Measurements from ENCODE around the gene TNFSF13.

The TNFSF13 gene

GRCh38 chr17:7576432-7576937 lies 17.9 kb downstream of the TNFSF13 start:
- Mint-ChIP-seq H3K4me3 (peak overlapping the region; percentile 95), H3K27me3 (no peaks in the 10 kb centered on the region), H3K36me3 (ENCODE audit: low read depth) (peaks cover 91% of the 10 kb centered on the region), H3K27ac (peak overlapping the region; percentile 99), H3K9me3 (no peaks in the 10 kb centered on the region), H3K4me1 (ENCODE audit: low read depth) (peaks cover 90% of the 10 kb centered on the region)

GRCh38 chr17:7577327-7578199 lies 19.0 kb downstream of the TNFSF13 start:
- no peaks in the 10 kb centered on the region for H3K9me3 Mint-ChIP-seq
- peaks cover 90% of the 10 kb centered on the region for H3K36me3 Mint-ChIP-seq (ENCODE audit: low read depth)
- peak overlapping the region; percentile 99 for H3K27ac Mint-ChIP-seq
- peaks cover 93% of the 10 kb centered on the region for H3K4me1 Mint-ChIP-seq (ENCODE audit: low read depth)
- H3K27me3 Mint-ChIP-seq: no peaks in the 10 kb centered on the region
- peak overlapping the region; percentile 95 for H3K4me3 Mint-ChIP-seq

- H3K36me3 Mint-ChIP-seq (ENCODE audit: low read depth): peaks cover 79% of the 10 kb centered on the region
- no peaks in the 10 kb centered on the region for H3K9me3 Mint-ChIP-seq
- peak within 1 kb of the TSS; percentile 95 for H3K4me3 Mint-ChIP-seq
- H3K4me1 Mint-ChIP-seq (ENCODE audit: low read depth): peaks cover 96% of the 10 kb centered on the region
- peak within 1 kb of the TSS; percentile 99 for H3K27ac Mint-ChIP-seq
- no peaks in the 10 kb centered on the region for H3K27me3 Mint-ChIP-seq
Observed at GRCh38 chr17:7579001-7579833, 20.7 kb downstream of the TNFSF13 start, which contains the start of gene CD68. Gene CD68 (plus strand): TSS chr17:7579638. CDS start chr17:7579678, 40 bp downstream.

- Mint-ChIP-seq H3K27ac (peak overlapping the region; percentile 99), H3K4me1 (ENCODE audit: low read depth) (peaks cover 96% of the 10 kb centered on the region), H3K9me3 (no peaks in the 10 kb centered on the region), H3K4me3 (peak overlapping the region; percentile 70), H3K27me3 (no peaks in the 10 kb centered on the region), H3K36me3 (ENCODE audit: low read depth) (peaks cover 77% of the 10 kb centered on the region)
Observed at GRCh38 chr17:7579834-7580603, 21.5 kb downstream of the TNFSF13 start.

GRCh38 chr17:7580604-7581575 lies 22.3 kb downstream of the TNFSF13 start:
- no peaks in the 10 kb centered on the region for H3K9me3 Mint-ChIP-seq
- H3K27me3 Mint-ChIP-seq: no peaks in the 10 kb centered on the region
- H3K27ac Mint-ChIP-seq: peak overlapping the region; percentile 71
- peak overlapping the region; percentile 42 for H3K4me3 Mint-ChIP-seq
- H3K4me1 Mint-ChIP-seq (ENCODE audit: low read depth): peaks cover 94% of the 10 kb centered on the region
- H3K36me3 Mint-ChIP-seq (ENCODE audit: low read depth): peaks cover 70% of the 10 kb centered on the region

- H3K27ac Mint-ChIP-seq: peak overlapping the region; percentile 100
- H3K36me3 Mint-ChIP-seq (ENCODE audit: low read depth): peaks cover 60% of the 10 kb centered on the region
- no peaks in the 10 kb centered on the region for H3K9me3 Mint-ChIP-seq
- peak overlapping the region; percentile 92 for H3K4me3 Mint-ChIP-seq
- H3K4me1 Mint-ChIP-seq (ENCODE audit: low read depth): peaks cover 78% of the 10 kb centered on the region
- H3K27me3 Mint-ChIP-seq: no peaks in the 10 kb centered on the region
Observed at GRCh38 chr17:7582396-7583252, 24.1 kb downstream of the TNFSF13 start.

GRCh38 chr17:7583253-7584109 lies 24.9 kb downstream of the TNFSF13 start, which contains the start of gene MPDU1:
Gene MPDU1 (plus strand): TSS chr17:7583852. CDS start chr17:7583863, 11 bp downstream.
- peaks cover 59% of the 10 kb centered on the region for H3K36me3 Mint-ChIP-seq (ENCODE audit: low read depth)

GRCh38 chr17:7586673-7587419 lies 28.3 kb downstream of the TNFSF13 start:
- no peak overlapping the region for H3K27ac Mint-ChIP-seq
- no peaks in the 10 kb centered on the region for H3K27me3 Mint-ChIP-seq
- no peak overlapping the region for H3K4me3 Mint-ChIP-seq
- H3K9me3 Mint-ChIP-seq: no peaks in the 10 kb centered on the region
- H3K4me1 Mint-ChIP-seq (ENCODE audit: low read depth): peaks cover 39% of the 10 kb centered on the region
- H3K36me3 Mint-ChIP-seq (ENCODE audit: low read depth): peaks cover 45% of the 10 kb centered on the region

More at GRCh38 chr17:7583253-7584109, 24.9 kb downstream of the TNFSF13 start, which contains the start of gene MPDU1:
- peak within 1 kb of the TSS; percentile 100 for H3K27ac Mint-ChIP-seq
- no peaks in the 10 kb centered on the region for H3K27me3 Mint-ChIP-seq
- H3K9me3 Mint-ChIP-seq: no peaks in the 10 kb centered on the region
- peaks cover 69% of the 10 kb centered on the region for H3K4me1 Mint-ChIP-seq (ENCODE audit: low read depth)
- peak within 1 kb of the TSS; percentile 92 for H3K4me3 Mint-ChIP-seq

GRCh38 chr17:7587420-7588151 lies 29.0 kb downstream of the TNFSF13 start:
- no peaks in the 10 kb centered on the region for H3K27me3 Mint-ChIP-seq
- peaks cover 47% of the 10 kb centered on the region for H3K36me3 Mint-ChIP-seq (ENCODE audit: low read depth)
- no peaks in the 10 kb centered on the region for H3K9me3 Mint-ChIP-seq
- H3K4me3 Mint-ChIP-seq: no peak overlapping the region
- H3K4me1 Mint-ChIP-seq (ENCODE audit: low read depth): peaks cover 31% of the 10 kb centered on the region
- no peak overlapping the region for H3K27ac Mint-ChIP-seq

GRCh38 chr17:7588553-7589203 lies 30.1 kb downstream of the TNFSF13 start:
- Mint-ChIP-seq H3K27ac (no peak overlapping the region), H3K4me1 (ENCODE audit: low read depth) (peaks cover 24% of the 10 kb centered on the region), H3K36me3 (ENCODE audit: low read depth) (peaks cover 55% of the 10 kb centered on the region), H3K9me3 (no peaks in the 10 kb centered on the region), H3K27me3 (no peaks in the 10 kb centered on the region), H3K4me3 (no peak overlapping the region)
